ACC112 (cell line): ENCODE measurements around the gene PTPRN2.
"Not testable (repeated sequence)": the region's sequence is repeated elsewhere in the genome, so short reads cannot be mapped to it uniquely, and the experiment has no call there.

Experiments used
- H2AFZ ChIP-seq: fragments of 200-600 bp; sonication (generic); one replicate; pipeline ENCODE4 v1.6.0; 2017; ENCODE audit warnings: antibody characterized with exemption, low read length; ENCODE audit not compliant: unreplicated experiment
- H3K27ac ChIP-seq: fragments of 200-600 bp; sonication (generic); 2 replicates; pipeline ENCODE4 v1.5.1; 2014; ENCODE audit warnings: low read depth, mild to moderate bottlenecking, antibody characterized with exemption, low read length, moderate library complexity
- H3K27me3 ChIP-seq: fragments of 200-600 bp; sonication (generic); 2 replicates; pipeline ENCODE4 v1.6.1; 2014; ENCODE audit warnings: mild to moderate bottlenecking, antibody characterized with exemption, low read length, moderate library complexity, mixed read lengths; ENCODE audit not compliant: insufficient read depth
- H3K36me3 ChIP-seq: fragments of 200-600 bp; sonication (generic); 2 replicates; pipeline ENCODE4 v1.6.1; 2016; ENCODE audit warnings: mild to moderate bottlenecking, antibody characterized with exemption, low read length, moderate library complexity, mixed read lengths; ENCODE audit not compliant: insufficient read depth
- H3K4me1 ChIP-seq: fragments of 200-600 bp; sonication (generic); one replicate; pipeline ENCODE4 v1.6.1; 2016; ENCODE audit warnings: low read length, mixed read lengths; ENCODE audit not compliant: insufficient read depth, unreplicated experiment, control insufficient read depth
- H3K4me3 ChIP-seq: fragments of 200-600 bp; sonication (generic); 2 replicates; pipeline ENCODE4 v1.5.1; 2014; ENCODE audit warnings: mild to moderate bottlenecking, low read depth, low read length
- H3K79me2 ChIP-seq: fragments of 200-600 bp; sonication (generic); one replicate; pipeline ENCODE4 v1.6.0; 2016; ENCODE audit warnings: low read length; ENCODE audit not compliant: control insufficient read depth, unreplicated experiment, insufficient read depth

PTPRN2 gene

GRCh38 chr7:158530800-158531609 is 56.6 kb downstream of the PTPRN2 start:
- no peak overlapping the region for H2AFZ ChIP-seq
- H3K36me3 ChIP-seq, result no peaks in the 10 kb centered on the region
- H3K4me3 ChIP-seq, result no peak overlapping the region
- H3K4me1 ChIP-seq, result no peaks in the 10 kb centered on the region
- no peaks in the 10 kb centered on the region for H3K79me2 ChIP-seq
- H3K27me3 ChIP-seq, result peaks cover 18% of the 10 kb centered on the region; the same call in 1 of the 2 replicates
- H3K27ac ChIP-seq, result no peak overlapping the region

DNA sequence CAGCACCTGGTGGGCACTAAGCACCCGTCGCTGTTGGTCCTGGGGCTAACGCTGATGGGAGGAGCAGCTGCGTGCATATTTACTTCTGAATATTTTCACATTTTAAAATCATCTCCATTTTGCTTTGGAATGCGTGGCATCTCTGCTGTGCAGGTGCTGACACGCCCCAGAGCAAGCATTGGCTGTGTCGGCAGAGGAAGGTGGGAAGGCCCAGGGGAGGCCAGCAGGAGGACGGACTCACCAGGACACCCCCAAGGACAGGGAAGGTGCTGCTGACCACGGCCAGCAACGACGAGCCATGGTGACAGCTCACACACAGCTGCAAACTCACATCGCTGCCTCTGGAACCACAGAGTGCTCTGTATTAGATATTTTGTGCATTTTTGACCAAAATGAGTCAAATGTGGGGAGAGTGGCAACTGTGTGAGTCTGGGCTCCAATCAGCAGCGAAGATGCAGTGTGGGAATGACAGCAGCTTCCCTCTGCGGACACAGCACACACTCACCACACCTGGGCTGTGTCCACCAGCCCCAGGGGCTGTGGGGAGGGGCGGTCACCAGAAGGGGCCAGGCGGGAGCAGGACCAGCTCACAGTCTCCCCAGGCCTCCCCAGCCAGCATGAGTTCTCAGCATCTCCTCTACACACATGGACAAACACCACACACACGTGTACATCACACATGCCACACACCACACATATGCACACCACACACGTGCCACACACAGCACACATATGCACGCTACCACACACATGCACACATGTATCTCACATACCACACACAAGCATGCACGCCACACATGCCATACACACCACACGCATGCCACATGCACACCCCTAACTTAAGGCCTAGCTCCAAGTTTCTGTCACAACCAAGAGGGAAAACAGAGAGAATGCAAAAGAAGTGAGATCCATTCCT is 58.2 kb downstream of the PTPRN2 start:
- H3K4me1 ChIP-seq, result no peaks in the 10 kb centered on the region
- no peak overlapping the region for H3K4me3 ChIP-seq
- H3K27ac ChIP-seq, result no peak overlapping the region
- H3K27me3 ChIP-seq, result peaks cover 11% of the 10 kb centered on the region; the same call in 1 of the 2 replicates
- no peaks in the 10 kb centered on the region for H3K79me2 ChIP-seq
- H2AFZ ChIP-seq, result no peak overlapping the region
- no peaks in the 10 kb centered on the region for H3K36me3 ChIP-seq

GRCh38 chr7:158527915-158528502 is 59.6 kb downstream of the PTPRN2 start:
- no peaks in the 10 kb centered on the region for H3K79me2 ChIP-seq
- H2AFZ ChIP-seq, result no peak overlapping the region
- H3K4me3 ChIP-seq, result no peak overlapping the region
- no peaks in the 10 kb centered on the region for H3K4me1 ChIP-seq
- H3K27me3 ChIP-seq, result peaks cover 11% of the 10 kb centered on the region; the same call in 1 of the 2 replicates
- H3K27ac ChIP-seq, result no peak overlapping the region
- no peaks in the 10 kb centered on the region for H3K36me3 ChIP-seq

- Histone ChIP-seq H3K79me2 (no peaks in the 10 kb centered on the region), H3K4me3 (no peak overlapping the region), H3K36me3 (no peaks in the 10 kb centered on the region), H2AFZ (no peak overlapping the region), H3K27ac (no peak overlapping the region), H3K27me3 (peaks cover 11% of the 10 kb centered on the region; the same call in 1 of the 2 replicates), H3K4me1 (no peaks in the 10 kb centered on the region)
Measured at GRCh38 chr7:158527495-158527894, 60.1 kb downstream of the PTPRN2 start.

DNA sequence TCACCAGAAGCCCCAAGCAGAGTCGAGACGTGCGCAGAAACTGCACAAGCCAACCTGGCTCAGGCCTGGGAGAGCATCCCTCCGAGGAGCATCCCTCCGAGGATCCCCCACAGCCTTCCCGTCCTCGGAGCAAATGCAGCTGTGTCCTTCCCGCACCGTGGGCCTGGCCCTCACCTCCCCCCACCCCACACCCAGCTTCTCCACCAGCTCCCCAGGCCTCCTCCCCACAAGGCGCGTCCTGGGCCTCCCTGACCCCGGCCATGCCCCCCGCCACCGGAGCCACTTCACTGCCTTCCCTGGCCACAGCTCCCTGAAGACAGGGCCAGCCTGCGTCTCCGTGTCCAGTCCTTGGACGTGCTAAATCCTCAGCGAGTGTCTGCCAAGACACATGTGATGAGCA is 60.6 kb downstream of the PTPRN2 start:
- Histone ChIP-seq H2AFZ (no peak overlapping the region), H3K36me3 (no peaks in the 10 kb centered on the region), H3K4me1 (no peaks in the 10 kb centered on the region), H3K27me3 (peaks cover 11% of the 10 kb centered on the region; the same call in 1 of the 2 replicates), H3K4me3 (no peak overlapping the region), H3K27ac (no peak overlapping the region), H3K79me2 (no peaks in the 10 kb centered on the region)

GRCh38 chr7:158526531-158526930 is 61.1 kb downstream of the PTPRN2 start:
- H3K27ac ChIP-seq, result no peak overlapping the region
- H2AFZ ChIP-seq, result no peak overlapping the region
- H3K4me3 ChIP-seq, result no peak overlapping the region
- H3K79me2 ChIP-seq, result no peaks in the 10 kb centered on the region
- peaks cover 11% of the 10 kb centered on the region; the same call in 1 of the 2 replicates for H3K27me3 ChIP-seq
- no peaks in the 10 kb centered on the region for H3K36me3 ChIP-seq
- H3K4me1 ChIP-seq, result no peaks in the 10 kb centered on the region

GRCh38 chr7:158525648-158526484 is 61.8 kb downstream of the PTPRN2 start:
- no peaks in the 10 kb centered on the region for H3K79me2 ChIP-seq
- no peak overlapping the region for H3K27ac ChIP-seq
- no peaks in the 10 kb centered on the region for H3K4me1 ChIP-seq
- H3K27me3 ChIP-seq, result peaks cover 11% of the 10 kb centered on the region; the same call in 1 of the 2 replicates
- H2AFZ ChIP-seq, result no peak overlapping the region
- no peak overlapping the region for H3K4me3 ChIP-seq
- no peaks in the 10 kb centered on the region for H3K36me3 ChIP-seq

- Histone ChIP-seq H3K36me3 (no peaks in the 10 kb centered on the region), H3K79me2 (no peaks in the 10 kb centered on the region), H2AFZ (no peak overlapping the region), H3K27ac (no peak overlapping the region), H3K4me1 (no peaks in the 10 kb centered on the region), H3K4me3 (no peak overlapping the region), H3K27me3 (peaks cover 10% of the 10 kb centered on the region; the same call in 1 of the 2 replicates)
Measured at GRCh38 chr7:158524749-158525635, 62.6 kb downstream of the PTPRN2 start.

DNA sequence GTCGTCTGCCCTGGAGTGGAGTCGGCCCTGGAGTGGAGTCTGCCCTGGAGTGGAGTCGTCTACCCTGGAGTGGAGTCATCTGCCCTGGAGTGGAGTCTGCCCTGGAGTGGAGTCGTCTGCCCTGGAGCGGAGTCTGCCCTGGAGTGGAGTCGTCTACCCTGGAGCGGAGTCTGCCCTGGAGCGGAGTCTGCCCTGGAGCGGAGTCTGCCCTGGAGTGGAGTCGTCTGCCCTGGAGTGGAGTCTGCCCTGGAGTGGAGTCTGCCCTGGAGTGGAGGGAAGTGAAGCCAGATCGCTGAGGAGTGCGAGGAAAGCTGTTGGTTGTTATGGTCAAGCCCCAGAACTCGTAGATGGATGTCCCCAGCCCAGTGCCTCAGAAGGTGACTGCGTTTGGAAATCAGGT is 63.3 kb downstream of the PTPRN2 start:
- H3K79me2 ChIP-seq, H3K4me1 ChIP-seq, H3K27ac ChIP-seq, H3K36me3 ChIP-seq, H2AFZ ChIP-seq, H3K27me3 ChIP-seq, H3K4me3 ChIP-seq: not testable (repeated sequence)
